Activated CD8-positive, alpha-beta T cell treated with anti-CD3 and anti-CD28 coated beads, Interleukin-2, amount 10 ng/mL, durations not matched to agents 7 days and 5 days (primary cell): ENCODE results near the gene GLRB. TPM values are rescaled to one million over a fixed set of nuclear protein-coding genes. Genes with fewer than 3 reads are reported as not detected.
"Not testable (repeated sequence)": the region's sequence is repeated elsewhere in the genome, so short reads cannot be mapped to it uniquely, and the experiment has no call there.

Source experiments
- ATAC-seq: fragments of 150-1000 bp; cut with Tn5 transposase; one replicate; pipeline ENCODE4 v1.10.0; 2021; ENCODE audit warnings: moderate library complexity
- CTCF ChIA-PET: fragments of 350-600 bp; sonication (Branson Sonifier 250); formaldehyde crosslinking; loops from one replicate; lab custom pipeline; 2021; ENCODE audit warnings: antibody characterized with exemption; lab: Charles Lee
- POLR2A ChIA-PET: fragments of 350-600 bp; sonication (Branson Sonifier 250); formaldehyde crosslinking; loops from one replicate; lab custom pipeline; 2021; ENCODE audit warnings: antibody characterized with exemption; lab: Charles Lee
- DNase-seq: peaks from one replicate; pipeline ENCODE4 v3.0.0-alpha.2; 2020
- H3K27ac Mint-ChIP-seq: one replicate; pipeline ENCODE4 v1.8.0; 2021; ENCODE audit warnings: mild to moderate bottlenecking, mixed read lengths
- H3K27me3 Mint-ChIP-seq: one replicate; pipeline ENCODE4 v1.8.0; 2021; ENCODE audit warnings: low read depth, mixed read lengths
- H3K36me3 Mint-ChIP-seq: one replicate; pipeline ENCODE4 v1.8.0; 2021; ENCODE audit warnings: low read depth, mixed read lengths
- H3K4me1 Mint-ChIP-seq: one replicate; pipeline ENCODE4 v1.8.0; 2021; ENCODE audit warnings: low read depth, mixed read lengths
- H3K4me3 Mint-ChIP-seq: one replicate; pipeline ENCODE4 v1.8.0; 2021; ENCODE audit warnings: mild to moderate bottlenecking, mixed read lengths
- H3K9me3 Mint-ChIP-seq: one replicate; pipeline ENCODE4 v1.8.0; 2022; ENCODE audit warnings: mixed read lengths; ENCODE audit not compliant: insufficient read depth
- total RNA-seq, 2 experiments: library from RNA; stranded (reverse); gene quantifications; one replicate each; pipeline ENCODE4 v1.2.3, GENCODE V29; 2021

GLRB gene
- not detected for total RNA-seq

GRCh38 chr4:157075811-157076577 lies at the start of gene GLRB:
Gene GLRB (plus strand): TSS chr4:157076150. CDS start chr4:157078025, 1,875 bp downstream.
- Mint-ChIP-seq H3K9me3 (no peaks in the 10 kb centered on the region), H3K27ac (no peak within 1 kb of the TSS), H3K4me3 (no peak within 1 kb of the TSS), H3K36me3 (no peaks in the 10 kb centered on the region), H3K4me1 (no peaks in the 10 kb centered on the region), H3K27me3 (peaks cover 9% of the 10 kb centered on the region)
- ATAC-seq (no peak), DNase-seq (no peak)
- CTCF ChIA-PET, result no interaction called here
- POLR2A ChIA-PET, result no interaction called here

DNA sequence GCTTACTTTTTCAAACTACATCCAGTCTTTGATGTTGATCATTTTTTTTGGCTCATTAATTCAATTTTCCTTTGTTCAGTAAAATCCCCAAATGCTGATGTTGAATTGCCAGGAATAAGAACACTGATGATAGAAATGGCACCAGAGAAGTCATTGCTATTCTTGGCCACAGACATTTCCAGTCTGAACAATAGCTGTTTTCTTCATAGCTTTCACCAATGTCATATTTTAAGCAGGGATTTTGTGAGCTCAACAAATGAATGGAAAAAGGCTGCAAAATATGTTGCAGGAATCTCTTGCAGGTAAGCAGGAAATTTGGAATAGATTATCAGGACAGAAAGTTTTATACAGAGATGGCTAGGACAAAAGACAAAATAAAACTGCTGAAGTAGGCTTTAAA lies 40.5 kb upstream of the GLRB start:
- no peaks in the 10 kb centered on the region for H3K4me1 Mint-ChIP-seq
- ChIA-PET POLR2A (no interaction called here), CTCF (no interaction called here)
- no peak overlapping the region for H3K27ac Mint-ChIP-seq
- H3K36me3 Mint-ChIP-seq, result no peaks in the 10 kb centered on the region
- ATAC-seq (no peak), DNase-seq (no peak)
- no peaks in the 10 kb centered on the region for H3K27me3 Mint-ChIP-seq
- no peak overlapping the region for H3K4me3 Mint-ChIP-seq
- H3K9me3 Mint-ChIP-seq, result no peaks in the 10 kb centered on the region

DNA sequence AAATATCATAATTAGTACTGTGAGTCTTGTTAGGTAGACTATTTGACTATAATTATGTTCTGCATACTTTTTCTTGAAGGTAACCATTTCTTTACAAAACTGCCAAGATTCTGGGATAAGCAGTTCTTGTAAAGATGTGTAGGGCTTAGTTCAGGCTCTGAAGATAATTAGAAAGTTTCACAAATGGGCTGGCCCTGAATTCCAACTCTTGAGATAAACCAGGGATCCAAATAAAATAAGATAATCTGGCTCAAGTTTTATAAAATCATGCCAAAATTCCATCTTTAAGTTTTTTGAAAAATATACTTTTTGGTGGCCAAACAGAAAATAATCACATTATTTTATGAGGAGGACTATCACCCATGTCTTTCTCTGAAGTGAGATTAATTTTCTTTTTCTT lies 35.5 kb upstream of the GLRB start:
- Mint-ChIP-seq H3K9me3 (no peaks in the 10 kb centered on the region), H3K27ac (no peak overlapping the region), H3K4me3 (no peak overlapping the region), H3K4me1 (no peaks in the 10 kb centered on the region), H3K27me3 (no peaks in the 10 kb centered on the region), H3K36me3 (no peaks in the 10 kb centered on the region)
- ChIA-PET POLR2A (no interaction called here), CTCF (no interaction called here)
- ATAC-seq (no peak), DNase-seq (no peak)

- H3K9me3 Mint-ChIP-seq, result no peaks in the 10 kb centered on the region
These were observed 32.8 kb upstream of the GLRB start for GRCh38 chr4:157043131-157043530.

GRCh38 chr4:157045507-157046127 lies 30.3 kb upstream of the GLRB start:
- Mint-ChIP-seq H3K9me3 (no peaks in the 10 kb centered on the region), H3K4me3 (no peak overlapping the region), H3K27me3 (no peaks in the 10 kb centered on the region), H3K36me3 (no peaks in the 10 kb centered on the region), H3K27ac (no peak overlapping the region), H3K4me1 (no peaks in the 10 kb centered on the region)
- POLR2A ChIA-PET, result no interaction called here
- DNase-seq (no peak), ATAC-seq (no peak)
- CTCF ChIA-PET, result no interaction called here

More at GRCh38 chr4:157043131-157043530, 32.8 kb upstream of the GLRB start:
- no peak overlapping the region for H3K27ac Mint-ChIP-seq
- POLR2A ChIA-PET, result no interaction called here
- no peak for ATAC-seq
- DNase-seq, result no peak
- no peaks in the 10 kb centered on the region for H3K36me3 Mint-ChIP-seq
- H3K4me1 Mint-ChIP-seq, result no peaks in the 10 kb centered on the region
- no peaks in the 10 kb centered on the region for H3K27me3 Mint-ChIP-seq
- CTCF ChIA-PET, result no interaction called here
- H3K4me3 Mint-ChIP-seq, result no peak overlapping the region

GRCh38 chr4:157048248-157048647 lies 27.7 kb upstream of the GLRB start:
- ChIA-PET CTCF (no interaction called here), POLR2A (no interaction called here)
- DNase-seq (no peak), ATAC-seq (no peak)
- no peaks in the 10 kb centered on the region for H3K27me3 Mint-ChIP-seq
- H3K4me1 Mint-ChIP-seq, result no peaks in the 10 kb centered on the region
- H3K27ac Mint-ChIP-seq, result no peak overlapping the region
- no peak overlapping the region for H3K4me3 Mint-ChIP-seq
- H3K36me3 Mint-ChIP-seq, result no peaks in the 10 kb centered on the region
- H3K9me3 Mint-ChIP-seq, result no peaks in the 10 kb centered on the region

DNA sequence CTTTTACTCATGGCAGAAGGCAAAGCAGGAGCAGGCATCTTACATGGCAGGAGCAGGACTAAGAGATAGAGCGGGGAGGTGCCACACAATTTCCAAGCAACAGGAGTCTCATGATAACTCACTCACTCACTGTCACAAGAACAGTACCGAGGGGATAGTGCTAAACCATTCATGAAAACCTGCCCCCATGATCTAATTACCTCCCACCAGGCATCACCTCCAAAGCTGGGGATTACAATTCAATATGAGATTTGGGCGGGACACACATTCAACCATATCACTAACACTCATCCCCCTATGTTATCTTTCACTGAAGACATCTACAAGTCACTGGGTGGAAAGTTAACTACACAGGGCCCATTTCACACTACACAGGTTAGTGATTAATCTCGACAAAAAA lies 25.4 kb upstream of the GLRB start:
- Mint-ChIP-seq H3K4me1 (no peaks in the 10 kb centered on the region), H3K4me3 (no peak overlapping the region), H3K9me3 (no peaks in the 10 kb centered on the region), H3K27me3 (no peaks in the 10 kb centered on the region), H3K27ac (no peak overlapping the region), H3K36me3 (no peaks in the 10 kb centered on the region)
- POLR2A ChIA-PET, result no interaction called here
- CTCF ChIA-PET, result no interaction called here
- ATAC-seq, result no peak
- DNase-seq, result no peak

DNA sequence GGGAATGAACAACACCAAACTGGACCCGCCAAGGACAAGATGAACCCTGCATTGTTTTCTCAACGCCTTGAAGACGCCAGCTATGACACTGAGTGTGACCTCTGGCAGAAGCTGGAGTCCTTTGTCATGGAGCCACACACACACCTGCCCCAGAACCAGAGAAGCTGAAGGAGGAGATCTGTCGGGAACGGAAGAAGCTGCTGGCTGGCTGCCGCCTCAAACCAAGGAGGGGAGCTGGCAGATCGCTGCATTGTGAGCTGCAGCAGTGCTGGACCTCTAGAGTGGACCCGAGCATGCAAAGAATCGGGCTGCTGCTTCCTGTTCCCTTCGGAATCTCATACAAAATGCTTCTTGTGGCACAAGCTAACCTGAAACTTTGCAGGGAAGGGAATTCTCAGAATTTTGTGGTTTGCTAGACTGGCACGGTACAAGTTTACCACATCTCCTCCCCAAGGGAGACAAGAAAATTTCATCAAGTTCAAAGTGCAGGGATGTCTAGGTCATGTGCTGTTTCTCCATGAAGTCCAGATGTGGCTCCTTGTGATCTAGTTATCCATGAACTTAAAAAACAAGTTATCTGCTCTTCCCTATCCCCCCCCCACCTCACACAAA lies 23.4 kb upstream of the GLRB start:
- H3K27ac Mint-ChIP-seq, result no peak overlapping the region
- no peaks in the 10 kb centered on the region for H3K27me3 Mint-ChIP-seq
- ChIA-PET CTCF (no interaction called here), POLR2A (no interaction called here)
- DNase-seq (no peak), ATAC-seq (no peak)
- no peak overlapping the region for H3K4me3 Mint-ChIP-seq
- no peaks in the 10 kb centered on the region for H3K4me1 Mint-ChIP-seq
- no peaks in the 10 kb centered on the region for H3K36me3 Mint-ChIP-seq
- H3K9me3 Mint-ChIP-seq, result no peaks in the 10 kb centered on the region

- ChIA-PET CTCF (no interaction called here), POLR2A (no interaction called here)
- Mint-ChIP-seq H3K4me3 (no peak overlapping the region), H3K27ac (no peak overlapping the region), H3K27me3 (no peaks in the 10 kb centered on the region), H3K4me1 (no peaks in the 10 kb centered on the region), H3K9me3 (no peaks in the 10 kb centered on the region), H3K36me3 (no peaks in the 10 kb centered on the region)
- no peak for ATAC-seq
- no peak for DNase-seq
These were observed 18.7 kb upstream of the GLRB start for GRCh38 chr4:157057218-157057617.

GRCh38 chr4:157058899-157059298 lies 17.1 kb upstream of the GLRB start:
- H3K4me3 Mint-ChIP-seq, DNase-seq, H3K27ac Mint-ChIP-seq, H3K9me3 Mint-ChIP-seq, ATAC-seq, H3K27me3 Mint-ChIP-seq, POLR2A ChIA-PET, H3K4me1 Mint-ChIP-seq, CTCF ChIA-PET, H3K36me3 Mint-ChIP-seq: not testable (repeated sequence)

DNA sequence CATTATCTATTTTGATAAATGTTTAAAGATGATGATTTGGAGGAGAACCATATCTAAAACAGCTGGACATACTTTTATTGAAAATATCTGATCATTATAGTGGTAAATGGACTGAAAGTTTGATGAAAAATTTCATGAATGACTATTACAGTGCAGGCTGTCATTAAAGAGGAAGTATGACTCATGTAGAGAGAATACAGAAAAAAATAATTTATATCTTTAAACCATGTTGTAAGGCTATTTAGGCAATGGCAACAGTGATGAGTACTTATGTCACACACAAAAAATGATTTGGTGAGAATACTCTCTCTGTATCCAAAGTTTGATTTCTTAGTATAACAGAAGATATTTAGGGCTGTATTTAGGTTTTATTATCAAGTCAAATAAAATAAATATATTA lies 3.9 kb upstream of the GLRB start:
- no peak overlapping the region for H3K4me3 Mint-ChIP-seq
- DNase-seq, result no peak
- no peak overlapping the region for H3K27ac Mint-ChIP-seq
- ATAC-seq, result no peak
- peaks cover 9% of the 10 kb centered on the region for H3K27me3 Mint-ChIP-seq
- no peaks in the 10 kb centered on the region for H3K9me3 Mint-ChIP-seq
- no peaks in the 10 kb centered on the region for H3K4me1 Mint-ChIP-seq
- ChIA-PET POLR2A (no interaction called here), CTCF (no interaction called here)
- no peaks in the 10 kb centered on the region for H3K36me3 Mint-ChIP-seq

DNA sequence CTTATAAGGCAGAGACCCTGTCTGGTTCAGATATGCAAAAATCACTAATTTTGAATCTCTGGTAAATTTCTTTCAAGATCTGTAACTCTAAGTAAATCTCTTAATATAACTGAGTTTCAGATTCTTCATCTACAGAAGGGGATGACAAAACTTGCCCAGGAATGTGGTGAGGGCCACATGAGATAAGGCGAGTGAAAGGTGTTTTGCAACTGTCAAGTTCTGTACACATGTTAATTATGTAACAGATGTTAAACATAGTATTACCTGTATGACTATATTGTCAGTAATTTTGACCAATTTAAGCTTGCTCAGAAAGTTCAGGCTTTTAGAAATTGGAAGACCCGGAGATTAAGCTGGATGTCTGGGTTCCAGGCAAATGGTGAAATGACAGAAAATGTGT lies 549 bp upstream of the GLRB start:
- Mint-ChIP-seq H3K36me3 (no peaks in the 10 kb centered on the region), H3K9me3 (no peaks in the 10 kb centered on the region), H3K27ac (no peak overlapping the region), H3K4me1 (no peaks in the 10 kb centered on the region), H3K4me3 (no peak overlapping the region), H3K27me3 (peaks cover 9% of the 10 kb centered on the region)
- DNase-seq (no peak), ATAC-seq (no peak)
- POLR2A ChIA-PET, result no interaction called here
- CTCF ChIA-PET, result no interaction called here
